SK-N-MC (cell line): ENCODE measurements around the gene FOXP1.

Experiments
- DNase-seq: peaks from one replicate; pipeline ENCODE4 v3.0.0-alpha.2; 2011; ENCODE audit warnings: low read depth, low spot score
- H3K27ac ChIP-seq: fragments of 200-600 bp; sonication (generic); 2 replicates; pipeline ENCODE4 v1.5.1; 2016; ENCODE audit warnings: mixed run types
- H3K36me3 ChIP-seq: fragments of 200-600 bp; sonication (generic); 2 replicates; pipeline ENCODE4 v1.6.1; 2017; ENCODE audit warnings: antibody characterized with exemption, low read length, mixed read lengths; ENCODE audit not compliant: insufficient read depth
- H3K4me3 ChIP-seq: fragments of 200-600 bp; sonication (generic); 2 replicates; pipeline ENCODE4 v1.5.1; 2016
- H3K9ac ChIP-seq: fragments of 200-600 bp; sonication (generic); 2 replicates; pipeline ENCODE4 v1.8.0; 2017; ENCODE audit warnings: mixed run types, mixed read lengths; ENCODE audit not compliant: insufficient read length
- H3K9me3 ChIP-seq: fragments of 200-600 bp; sonication (generic); 2 replicates; pipeline ENCODE4 v1.6.1; 2017; ENCODE audit warnings: low read depth, mild to moderate bottlenecking, antibody characterized with exemption, low read length, moderate library complexity, mixed read lengths
- EZH2 ChIP-seq: fragments of 200-600 bp; sonication (generic); IDR thresholded peaks from one replicate; pipeline ENCODE4 v1.6.1; 2017; ENCODE audit warnings: antibody characterized with exemption
- FOXP2 ChIP-seq: optimal IDR thresholded peaks from 2 replicates; pipeline ENCODE3; 2011; ENCODE audit warnings: mild to moderate bottlenecking, moderate library complexity; ENCODE audit not compliant: insufficient read depth; ENCODE audit errors: extremely low read length, control extremely low read depth
- POLR2AphosphoS5 ChIP-seq: IDR thresholded peaks from 2 replicates; pipeline ENCODE4 v1.6.1; 2012; ENCODE audit warnings: mild to moderate bottlenecking, low read depth, low read length, borderline replicate concordance

Gene FOXP1

DNA sequence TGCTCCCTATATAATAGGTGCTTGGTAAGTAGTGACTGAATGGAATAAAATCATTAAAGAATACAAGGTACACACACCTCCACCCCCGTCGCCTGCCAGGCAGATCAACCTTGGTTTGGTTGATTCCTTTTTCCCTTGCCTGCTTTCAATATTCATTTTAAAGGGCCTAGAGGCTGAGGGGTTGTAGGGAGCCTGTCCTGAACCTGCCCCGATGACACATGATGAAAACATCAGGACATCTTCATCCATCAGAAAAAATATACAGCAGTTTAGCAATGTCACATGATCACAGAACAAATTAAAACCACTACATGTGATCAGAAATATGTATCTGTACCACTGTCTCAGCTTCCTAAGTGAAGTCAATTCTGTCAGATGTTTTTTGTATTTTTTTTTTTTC, 588.9 kb downstream of the FOXP1 start:
- Histone ChIP-seq H3K4me3 (no peak overlapping the region), H3K36me3 (no peaks in the 10 kb centered on the region), H3K9me3 (no peaks in the 10 kb centered on the region), H3K9ac (no peak overlapping the region), H3K27ac (no peak overlapping the region)
- TF ChIP-seq POLR2AphosphoS5 (no peak), FOXP2 (no peak), EZH2 (no peak)
- no peak for DNase-seq

DNA sequence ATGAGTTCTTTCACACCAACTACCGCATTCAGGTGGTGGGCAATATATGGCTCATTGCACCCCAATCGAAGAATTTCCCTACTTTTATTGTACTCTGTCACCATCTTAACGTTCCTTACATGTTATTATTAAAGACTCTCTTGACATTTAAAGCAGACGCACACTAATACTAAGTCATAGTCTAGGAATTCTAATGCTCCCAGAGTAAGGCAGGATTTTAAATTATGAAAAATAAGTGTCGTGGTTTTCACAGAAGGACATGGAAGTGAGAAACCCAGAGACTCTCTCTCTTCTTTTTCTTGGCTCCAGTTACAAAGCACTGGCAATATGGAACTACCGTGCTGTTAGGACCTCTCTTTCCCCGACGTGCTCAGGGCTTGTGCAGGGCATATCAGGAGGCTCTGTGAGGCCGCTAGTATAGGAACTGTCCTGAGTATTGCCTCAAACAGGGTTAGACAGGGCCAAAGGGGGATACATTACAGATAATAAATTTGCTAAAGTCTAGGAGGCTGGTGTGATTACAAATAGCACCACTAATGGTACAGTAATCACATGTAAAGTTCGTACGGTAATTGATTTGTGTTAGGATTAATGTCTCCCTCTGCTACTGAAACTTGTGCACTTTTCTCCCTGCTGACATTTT, 590.8 kb downstream of the FOXP1 start:
- no peak for TF ChIP-seq FOXP2
- TF ChIP-seq POLR2AphosphoS5 = no peak
- no peak for TF ChIP-seq EZH2
- no peak overlapping the region for H3K27ac ChIP-seq
- peaks cover 7% of the 10 kb centered on the region; the same call in 1 of the 2 replicates for H3K36me3 ChIP-seq
- no peak overlapping the region for H3K9ac ChIP-seq
- no peaks in the 10 kb centered on the region for H3K9me3 ChIP-seq
- H3K4me3 ChIP-seq = no peak overlapping the region
- DNase-seq = no peak

DNA sequence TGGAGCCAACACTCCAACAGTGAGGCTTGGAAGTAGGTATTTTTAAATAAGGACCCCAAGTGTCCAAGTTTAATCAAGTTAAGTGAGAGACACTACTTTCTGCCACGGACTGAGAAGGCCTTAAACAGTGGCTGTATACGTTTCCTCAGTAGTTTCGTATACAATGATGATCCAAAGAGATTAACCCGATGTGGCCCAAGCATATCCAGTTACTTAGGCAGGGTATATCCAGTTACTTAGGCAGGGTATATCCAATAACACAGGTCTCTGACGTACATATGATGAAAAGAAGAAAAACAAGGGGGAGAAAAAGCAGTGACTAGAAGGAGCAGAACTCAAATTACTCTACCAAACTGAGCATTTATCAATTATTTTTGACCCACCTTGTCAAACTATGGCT, 591.4 kb downstream of the FOXP1 start:
- Histone ChIP-seq H3K4me3 (no peak overlapping the region), H3K9me3 (no peaks in the 10 kb centered on the region), H3K9ac (no peak overlapping the region), H3K27ac (no peak overlapping the region), H3K36me3 (peaks cover 12% of the 10 kb centered on the region; the same call in 1 of the 2 replicates)
- TF ChIP-seq POLR2AphosphoS5 = no peak
- TF ChIP-seq EZH2 = no peak
- TF ChIP-seq FOXP2 = no peak
- no peak for DNase-seq

DNA sequence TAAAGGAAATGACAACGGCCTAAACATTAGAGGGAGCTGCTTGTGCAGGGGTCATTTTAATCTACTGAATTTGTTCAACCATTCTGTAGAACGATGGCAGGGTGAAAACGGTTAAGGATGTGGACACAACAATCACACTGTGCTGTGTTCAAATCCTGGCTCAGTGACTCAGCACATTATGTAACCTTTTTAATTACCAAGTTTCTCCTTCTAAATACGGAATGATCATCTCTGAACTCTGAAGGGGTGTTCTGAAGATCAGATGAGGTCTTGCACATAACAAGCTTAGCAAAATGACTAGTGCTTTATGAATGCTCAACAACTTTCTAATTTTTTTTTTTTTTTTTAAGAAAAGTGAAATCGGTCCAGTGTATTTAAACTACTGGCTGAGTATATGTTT, 592.8 kb downstream of the FOXP1 start:
- peaks cover 23% of the 10 kb centered on the region; the same call in 1 of the 2 replicates for H3K36me3 ChIP-seq
- DNase-seq = no peak
- H3K9ac ChIP-seq = no peak overlapping the region
- H3K9me3 ChIP-seq = no peaks in the 10 kb centered on the region
- peak overlapping the region; percentile 91; the same call in 1 of the 2 replicates for H3K27ac ChIP-seq
- no peak for TF ChIP-seq FOXP2
- TF ChIP-seq EZH2 = no peak
- no peak for TF ChIP-seq POLR2AphosphoS5
- no peak overlapping the region for H3K4me3 ChIP-seq

DNA sequence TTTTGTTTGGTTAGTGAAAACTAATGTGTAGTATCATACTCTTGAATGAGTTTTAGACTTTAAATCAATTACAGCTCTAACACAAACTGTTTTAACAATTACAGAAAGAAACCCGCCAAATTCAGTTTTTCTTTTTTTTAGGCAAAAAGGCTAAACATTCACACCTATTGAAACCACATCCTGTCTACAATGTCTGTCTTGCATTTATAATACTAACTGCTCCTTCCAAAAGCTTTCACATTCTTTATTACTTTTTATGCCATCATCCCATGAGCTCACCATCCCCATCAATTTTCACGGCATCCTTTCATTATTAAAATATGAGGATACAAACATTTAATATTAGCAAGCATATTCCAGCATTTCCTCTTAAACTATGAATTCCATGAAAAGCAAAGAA, 593.3 kb downstream of the FOXP1 start:
- Histone ChIP-seq H3K36me3 (peaks cover 23% of the 10 kb centered on the region; the same call in 1 of the 2 replicates), H3K4me3 (no peak overlapping the region), H3K9ac (peak overlapping the region; percentile 32), H3K9me3 (no peaks in the 10 kb centered on the region), H3K27ac (peak overlapping the region; percentile 91)
- no peak for DNase-seq
- TF ChIP-seq POLR2AphosphoS5 = no peak
- TF ChIP-seq FOXP2 = no peak

DNA sequence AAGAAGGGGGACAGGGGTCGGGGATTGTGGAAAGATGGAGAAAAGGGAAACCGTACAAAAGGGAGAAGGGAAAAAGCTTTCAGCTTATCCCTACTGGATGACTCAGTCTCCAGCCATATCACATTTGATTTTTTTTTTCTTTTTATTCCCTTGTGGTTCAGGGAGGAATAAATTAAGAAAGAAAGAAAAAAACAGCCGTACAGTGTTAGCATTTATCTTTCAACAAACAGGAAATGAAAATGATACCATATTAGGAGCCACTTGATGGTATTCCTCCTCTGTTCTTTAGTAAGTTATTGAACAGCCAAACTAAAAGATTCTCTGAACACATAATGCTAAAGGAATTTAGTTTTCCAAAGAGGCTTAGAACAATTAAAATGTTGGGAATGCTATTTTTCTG, 594.4 kb downstream of the FOXP1 start:
- Histone ChIP-seq H3K9ac (no peak overlapping the region), H3K9me3 (no peaks in the 10 kb centered on the region), H3K27ac (peak overlapping the region; percentile 91), H3K36me3 (peaks cover 29% of the 10 kb centered on the region; the same call in 1 of the 2 replicates), H3K4me3 (no peak overlapping the region; the same call in 1 of the 2 replicates)
- no peak for TF ChIP-seq FOXP2
- no peak for TF ChIP-seq POLR2AphosphoS5
- TF ChIP-seq EZH2 = no peak
- DNase-seq = peak; percentile 55

DNA sequence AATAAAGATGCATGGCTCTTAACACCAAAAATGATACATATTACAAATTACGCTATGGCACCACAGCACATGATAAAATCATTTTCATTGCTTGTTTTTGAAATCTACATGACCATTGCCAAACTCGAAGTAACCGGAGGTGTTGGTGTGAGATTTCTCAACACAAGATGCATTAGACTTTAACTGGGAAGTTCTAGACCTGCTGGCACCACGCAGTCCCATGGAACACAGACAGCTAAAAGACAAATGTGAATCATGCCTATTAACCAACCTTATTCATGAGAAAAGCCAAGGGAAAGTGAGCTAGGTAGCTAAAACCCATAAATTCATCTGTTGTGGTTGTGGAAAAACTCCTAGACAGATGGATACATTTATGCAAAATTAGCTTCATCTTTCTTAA, 595.4 kb downstream of the FOXP1 start:
- Histone ChIP-seq H3K36me3 (peaks cover 29% of the 10 kb centered on the region; the same call in 1 of the 2 replicates), H3K9ac (no peak overlapping the region), H3K27ac (no peak overlapping the region), H3K9me3 (no peaks in the 10 kb centered on the region), H3K4me3 (no peak overlapping the region)
- TF ChIP-seq POLR2AphosphoS5 (no peak), EZH2 (no peak), FOXP2 (no peak)
- no peak for DNase-seq

DNA sequence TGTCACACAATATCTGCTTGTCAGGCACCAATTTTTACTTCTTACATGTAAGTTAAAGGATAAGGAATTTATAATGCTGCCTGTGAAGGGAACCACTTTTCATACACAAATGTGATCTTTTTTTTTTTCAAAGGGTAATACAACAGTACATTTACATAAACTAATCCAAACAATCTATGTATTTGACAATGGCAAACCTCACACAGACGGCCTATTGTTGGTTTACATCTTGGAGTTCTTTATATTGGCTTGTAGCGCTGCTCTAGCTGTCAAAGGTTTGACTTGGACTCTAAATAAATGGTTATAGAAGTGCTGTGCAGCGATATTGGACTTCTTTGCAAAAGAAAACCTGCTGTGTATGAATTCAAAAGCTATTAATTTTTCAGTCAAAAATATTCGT, 598.0 kb downstream of the FOXP1 start:
- TF ChIP-seq POLR2AphosphoS5 (no peak), FOXP2 (no peak), EZH2 (no peak)
- Histone ChIP-seq H3K9ac (no peak overlapping the region), H3K4me3 (no peak overlapping the region), H3K27ac (no peak overlapping the region), H3K36me3 (peaks cover 29% of the 10 kb centered on the region; the same call in 1 of the 2 replicates), H3K9me3 (no peaks in the 10 kb centered on the region)
- no peak for DNase-seq

DNA sequence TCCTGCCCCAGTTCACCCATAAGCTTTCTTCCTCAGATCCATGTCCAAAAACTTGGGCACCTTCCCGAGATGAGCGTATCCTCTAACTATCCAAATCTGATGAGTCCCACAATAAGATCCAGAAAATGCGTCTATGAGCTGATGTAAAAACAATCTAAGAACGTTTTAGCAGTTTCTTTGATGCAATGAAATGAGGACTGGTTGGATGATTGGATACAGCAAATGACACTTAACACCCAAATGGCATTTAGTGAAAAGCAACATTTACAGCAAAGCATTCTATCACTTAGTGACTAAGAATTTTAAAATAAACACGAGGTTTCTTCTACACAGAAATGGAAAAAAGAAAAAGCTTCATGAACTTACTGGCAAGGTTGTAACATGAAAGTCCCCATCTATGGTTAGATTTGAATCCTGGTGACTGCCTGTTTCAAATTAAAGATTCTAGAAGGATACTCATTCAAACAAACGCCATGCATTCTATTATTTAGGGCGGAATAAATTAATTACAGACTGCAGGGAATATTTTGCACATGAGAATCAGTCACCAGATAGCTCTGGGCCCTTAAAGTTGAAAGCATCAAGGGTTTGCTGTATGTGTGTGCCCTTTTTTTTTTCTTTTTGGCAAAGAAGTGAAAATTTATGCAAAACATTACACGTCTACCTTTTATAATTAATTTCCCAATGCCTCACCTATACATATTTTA, 598.6 kb downstream of the FOXP1 start:
- H3K27ac ChIP-seq = no peak overlapping the region
- no peaks in the 10 kb centered on the region for H3K9me3 ChIP-seq
- no peak overlapping the region for H3K9ac ChIP-seq
- DNase-seq = no peak
- H3K4me3 ChIP-seq = no peak overlapping the region
- TF ChIP-seq FOXP2 = no peak
- TF ChIP-seq POLR2AphosphoS5 = no peak
- peaks cover 29% of the 10 kb centered on the region; the same call in 1 of the 2 replicates for H3K36me3 ChIP-seq
